H1 (cell line): ENCODE results near the gene SRPK3. TPM values are rescaled to one million over a fixed set of nuclear protein-coding genes. Genes with fewer than 3 reads are reported as not detected.
A peak's percentile ranks its signal among the peaks of the same experiment; 100 is the strongest.

Experiments
- CTCF ChIA-PET: fragments of 300-600 bp; sonication (Branson Sonifier 250); formaldehyde crosslinking; loops from one replicate; lab custom pipeline; 2021; ENCODE audit not compliant: partially characterized antibody; lab: Charles Lee
- POLR2A ChIA-PET: fragments of 300-600 bp; sonication (Branson Sonifier 250); formaldehyde crosslinking; loops from one replicate; lab custom pipeline; 2021; ENCODE audit warnings: inconsistent platforms; ENCODE audit not compliant: partially characterized antibody; lab: Charles Lee
- DNase-seq, 2 experiments: peaks; one replicate each; pipeline versions ENCODE4 v3.0.0 to v3.0.0-alpha.2; 2010 to 2022; ENCODE audit warnings: low spot score in 2 of 2, low read depth in 1 of 2, mixed read lengths in 1 of 2
- FAIRE-seq: peaks from 2 replicates; lab custom pipeline; 2011; peaks lifted over from hg19 to GRCh38; lab: Jason Lieb, UNC
- H2AFZ ChIP-seq: 2 replicates; pipeline ENCODE4 v1.8.1; 2012; ENCODE audit warnings: low read length, inconsistent platforms
- H2AK5ac ChIP-seq: 2 replicates; pipeline ENCODE4 v1.6.1; 2013; ENCODE audit warnings: low read depth, low read length
- H2BK120ac ChIP-seq: replicated peaks from 2 replicates; pipeline ENCODE3; 2013; ENCODE audit warnings: low read depth, low read length, inconsistent platforms
- H2BK12ac ChIP-seq: 2 replicates; pipeline ENCODE4 v1.6.1; 2013; ENCODE audit warnings: low read depth, low read length
- H2BK15ac ChIP-seq: 2 replicates; pipeline ENCODE4 v1.6.1; 2013; ENCODE audit warnings: low read length
- H2BK20ac ChIP-seq: 2 replicates; pipeline ENCODE4 v1.6.1; 2013; ENCODE audit warnings: low read length
- H2BK5ac ChIP-seq: 2 replicates; pipeline ENCODE4 v1.6.1; 2013; ENCODE audit warnings: low read depth, low read length
- H3K14ac ChIP-seq: 2 replicates; pipeline ENCODE4 v1.6.1; 2013; ENCODE audit warnings: inconsistent platforms; ENCODE audit not compliant: insufficient read length
- H3K18ac ChIP-seq: 2 replicates; pipeline ENCODE4 v1.6.1; 2013; ENCODE audit warnings: low read length; ENCODE audit errors: extremely low read depth
- H3K23ac ChIP-seq: 2 replicates; pipeline ENCODE4 v1.6.1; 2013; ENCODE audit warnings: inconsistent platforms; ENCODE audit not compliant: insufficient read length
- H3K23me2 ChIP-seq: 2 replicates; pipeline ENCODE4 v1.6.1; 2013; ENCODE audit warnings: low read depth, low read length
- H3K27ac ChIP-seq: 2 replicates; pipeline ENCODE4 v1.6.1; 2011; ENCODE audit warnings: low read depth, low read length, inconsistent platforms
- H3K27me3 ChIP-seq, 4 experiments: replicated peaks in 1 of 4; 1 replicate in 1 of 4; 2 replicates in 3 of 4; pipeline versions ENCODE4 v1.6.1 to v1.8.1; 2011 to 2013; ENCODE audit warnings: low read length in 3 of 4, mild to moderate bottlenecking in 3 of 4, inconsistent platforms in 2 of 4, mixed read lengths in 2 of 4, moderate library complexity in 1 of 4; ENCODE audit not compliant: control insufficient read depth in 3 of 4, insufficient read depth in 3 of 4; ENCODE audit errors: extremely low read depth in 1 of 4
- H3K36me3 ChIP-seq, 4 experiments: 2 replicates each; pipeline versions ENCODE4 v1.6.1 to v1.8.1; 2011 to 2013; ENCODE audit warnings: mild to moderate bottlenecking in 4 of 4, low read length in 3 of 4, moderate library complexity in 2 of 4, control low read depth in 1 of 4, inconsistent platforms in 1 of 4; ENCODE audit not compliant: insufficient read depth in 4 of 4, control insufficient read depth in 2 of 4
- H3K4ac ChIP-seq: replicated peaks from 2 replicates; pipeline ENCODE3; 2013; ENCODE audit warnings: low read length, low read depth, mixed read lengths, inconsistent platforms; ENCODE audit not compliant: insufficient read length
- H3K4me1 ChIP-seq, 4 experiments: replicated peaks in 1 of 4; 1 replicate in 1 of 4; 2 replicates in 3 of 4; pipeline versions ENCODE4 v1.6.1 to v1.8.1; 2011 to 2013; ENCODE audit warnings: low read length in 3 of 4, inconsistent platforms in 2 of 4, mixed read lengths in 1 of 4; ENCODE audit not compliant: insufficient read depth in 4 of 4, control insufficient read depth in 3 of 4
- H3K4me2 ChIP-seq, 2 experiments: 2 replicates each; pipeline versions ENCODE4 v1.6.1 to v1.8.1; 2011 to 2013; ENCODE audit warnings: low read depth in 2 of 2, low read length in 2 of 2, control low read depth in 1 of 2, inconsistent platforms in 1 of 2, mild to moderate bottlenecking in 1 of 2; ENCODE audit not compliant: insufficient read depth in 1 of 2
- H3K4me3 ChIP-seq, 4 experiments: fragments of 200-600, 300-600 bp in 1 of 4; sonication (generic), shearing (Covaris generic), sonication (Bioruptor Twin) in 1 of 4; 2 replicates each; pipeline versions ENCODE4 v1.5.1 to v1.8.1; 2011 to 2016; ENCODE audit warnings: low read length in 4 of 4, low read depth in 3 of 4, control low read depth in 2 of 4, inconsistent platforms in 2 of 4, mild to moderate bottlenecking in 2 of 4, mixed read lengths in 1 of 4, moderate library complexity in 1 of 4; ENCODE audit not compliant: insufficient read depth in 2 of 4; ENCODE audit errors: extremely low read depth in 1 of 4
- H3K56ac ChIP-seq: replicated peaks from 2 replicates; pipeline ENCODE3; 2013; ENCODE audit warnings: low read depth, mild to moderate bottlenecking, mixed read lengths, low read length, inconsistent platforms; ENCODE audit not compliant: insufficient read length
- H3K79me1 ChIP-seq: 2 replicates; pipeline ENCODE4 v1.6.1; 2013; ENCODE audit warnings: low read depth, low read length, control low read depth
- H3K79me2 ChIP-seq, 2 experiments: 2 replicates each; pipeline versions ENCODE4 v1.6.1 to v1.8.1; 2012 to 2013; ENCODE audit warnings: low read length in 2 of 2, mild to moderate bottlenecking in 2 of 2, inconsistent platforms in 1 of 2; ENCODE audit not compliant: insufficient read depth in 2 of 2, control insufficient read depth in 1 of 2
- H3K9ac ChIP-seq, 4 experiments: replicated peaks in 1 of 4; 1 replicate in 1 of 4; 2 replicates in 3 of 4; pipeline versions ENCODE4 v1.6.1 to v1.8.1; 2011 to 2013; ENCODE audit warnings: low read depth in 3 of 4, low read length in 3 of 4, control low read depth in 2 of 4, mild to moderate bottlenecking in 2 of 4, moderate library complexity in 2 of 4, inconsistent platforms in 1 of 4; ENCODE audit errors: extremely low read depth in 1 of 4
- H3K9me3 ChIP-seq, 2 experiments: 2 replicates each; pipeline versions ENCODE4 v1.6.1 to v1.8.1; 2012 to 2013; ENCODE audit warnings: mild to moderate bottlenecking in 2 of 2, moderate library complexity in 2 of 2, control low read depth in 1 of 2, inconsistent platforms in 1 of 2, low read depth in 1 of 2, low read length in 1 of 2, mixed read lengths in 1 of 2; ENCODE audit not compliant: insufficient read depth in 2 of 2
- H4K20me1 ChIP-seq, 2 experiments: replicated peaks in 1 of 2; 2 replicates each; pipeline versions ENCODE3 to v1.8.1; 2011 to 2013; ENCODE audit warnings: inconsistent platforms in 2 of 2, low read length in 2 of 2, mild to moderate bottlenecking in 1 of 2; ENCODE audit not compliant: insufficient read depth in 2 of 2, control insufficient read depth in 1 of 2
- H4K5ac ChIP-seq: 2 replicates; pipeline ENCODE4 v1.6.1; 2013; ENCODE audit warnings: low read length, low read depth, mixed read lengths, inconsistent platforms; ENCODE audit not compliant: insufficient read length
- H4K8ac ChIP-seq: 2 replicates; pipeline ENCODE4 v1.8.0; 2013; ENCODE audit warnings: mild to moderate bottlenecking, moderate library complexity, low read length, inconsistent platforms; ENCODE audit not compliant: insufficient read depth; ENCODE audit errors: extremely low read depth
- H4K91ac ChIP-seq: replicated peaks from 2 replicates; pipeline ENCODE3; 2013; ENCODE audit warnings: low read length, mixed read lengths, inconsistent platforms; ENCODE audit not compliant: insufficient read length
- WGBS, 2 experiments: shearing (Covaris generic) in 1 of 2; methylation state at CpG; one replicate each; pipeline versions ENCODE4 v1.1.6 to v1.1.7; 2013 to 2015; ENCODE audit warnings: low lambda C conversion rate in 2 of 2, mixed read lengths in 2 of 2, inconsistent platforms in 1 of 2, low coverage in 1 of 2, missing lambda C conversion rate in 1 of 2; ENCODE audit not compliant: insufficient replicate concordance in 2 of 2, insufficient coverage in 1 of 2, insufficient read length in 1 of 2; ENCODE audit errors: extremely low coverage in 1 of 2, missing lambda C conversion rate in 1 of 2; 5-methylcytosine and 5-hydroxymethylcytosine counted together
- polyA plus RNA-seq, 7 experiments: library from polyadenylated mRNA; depleted of rRNA in 3 of 7; stranded (reverse) in 5 of 7; unstranded in 2 of 7; fragments of >200 nt in 5 of 7; fragments of 200-250 nt in 2 of 7; gene quantifications; 1 replicate in 5 of 7; 2 replicates in 1 of 7; 4 replicates in 1 of 7; pipeline versions ENCODE4 v1.2.1 to v1.2.3, GENCODE V29; 2011 to 2013; ENCODE audit warnings: missing spikeins in 2 of 7, mixed read lengths in 2 of 7
- total RNA-seq: library from RNA; stranded (reverse); fragmentation: NEBNext Ultra II Directional; extraction: Animal tissue kit (Norgen Biotek cat#: 25700); gene quantifications from 2 replicates; pipeline ENCODE4 v1.2.1, GENCODE V29; 2021

The SRPK3 gene
- total and polyA plus RNA-seq, 2 of the 8 experiments (the other 6 are each of a cell fraction or from before 2014, with no cell fraction given) = not detected

- Histone ChIP-seq H2BK120ac (no peak overlapping the region), H2BK20ac (no peak overlapping the region), H3K23me2 (no peaks in the 10 kb centered on the region), H4K8ac (no peak overlapping the region), H2BK12ac (no peak overlapping the region), H2BK5ac (no peak overlapping the region), H2AK5ac (no peak overlapping the region), H3K23ac (no peak overlapping the region), H3K79me1 (no peaks in the 10 kb centered on the region), H3K14ac (no peak overlapping the region), H4K91ac (no peak overlapping the region), H3K4ac (no peak overlapping the region), H4K5ac (no peak overlapping the region), H3K4me3 (no peak overlapping the region), H3K4me1 (no peaks in the 10 kb centered on the region), H3K36me3 (peaks cover 0 to under 1% (median 0%) of the 10 kb centered on the region in 4 experiments; a peak in 2 of 8 replicates), H4K20me1 (peaks cover 0 to 1% of the 10 kb centered on the region in 2 experiments), H3K18ac (no peak overlapping the region), H3K9ac (no peak overlapping the region), H3K4me2 (no peak overlapping the region), H2AFZ (no peak overlapping the region), H3K9me3 (no peaks in the 10 kb centered on the region), H3K79me2 (no peaks in the 10 kb centered on the region), H3K27ac (no peak overlapping the region), H3K56ac (no peak overlapping the region), H3K27me3 (no peaks in the 10 kb centered on the region), H2BK15ac (no peak overlapping the region)
- ChIA-PET CTCF (interaction anchor here (0.6 to 2.8 kb wide), 14 partner anchors 9 to 157 kb away, joined by 3 to 14 read pairs (median 3); partner anchors contain the start of genes IDH3G and SSR4), POLR2A (interaction anchor here (1.0 to 1.7 kb wide), 4 partner anchors 10 to 17 kb away, joined by 3 to 10 read pairs (median 4); partner anchors contain the start of genes IDH3G and SSR4)
- FAIRE-seq (peak; percentile 48), DNase-seq (no peak)
- WGBS, 2 experiments = 84% methylated on average over 11 of the region's 11 CpGs; no CpG with 5 or more reads in 1 of the 2 experiments
Measured at GRCh38 chrX:153782313-153782712, 1.5 kb downstream of the SRPK3 start.
